PFSK-1 (cell line): ENCODE data around the gene STUM.

Experiments
- FOXP2 ChIP-seq: optimal IDR thresholded peaks from 2 replicates; pipeline ENCODE3; 2011; ENCODE audit warnings: borderline replicate concordance, control low read depth, inconsistent platforms; ENCODE audit not compliant: insufficient read depth; ENCODE audit errors: extremely low read length, extremely low read depth
- POLR2AphosphoS5 ChIP-seq: IDR thresholded peaks from 2 replicates; pipeline ENCODE4 v1.6.1; 2012; ENCODE audit warnings: low read depth, mild to moderate bottlenecking, control low read depth, low read length, moderate library complexity
- SIN3A ChIP-seq: IDR thresholded peaks from 2 replicates; pipeline ENCODE4 v1.6.1; 2012; ENCODE audit warnings: mild to moderate bottlenecking, low read length, moderate library complexity, borderline replicate concordance; ENCODE audit not compliant: insufficient read depth
- TAF1 ChIP-seq: IDR thresholded peaks from 2 replicates; pipeline ENCODE4 v1.6.1; 2012; ENCODE audit warnings: low read length, control low read depth, borderline replicate concordance; ENCODE audit not compliant: insufficient read depth
- TF ChIP-seq, protein P1 (sequence below), 2 experiments: IDR thresholded peaks; 2 replicates each; pipeline versions ENCODE4 v1.6.1 to v1.8.0; 2011 to 2012; ENCODE audit warnings: low read depth in 2 of 2, low read length in 2 of 2, control low read depth in 1 of 2, inconsistent platforms in 1 of 2, mild to moderate bottlenecking in 1 of 2, moderate library complexity in 1 of 2; ENCODE audit not compliant: insufficient read depth in 1 of 2

STUM gene

DNA sequence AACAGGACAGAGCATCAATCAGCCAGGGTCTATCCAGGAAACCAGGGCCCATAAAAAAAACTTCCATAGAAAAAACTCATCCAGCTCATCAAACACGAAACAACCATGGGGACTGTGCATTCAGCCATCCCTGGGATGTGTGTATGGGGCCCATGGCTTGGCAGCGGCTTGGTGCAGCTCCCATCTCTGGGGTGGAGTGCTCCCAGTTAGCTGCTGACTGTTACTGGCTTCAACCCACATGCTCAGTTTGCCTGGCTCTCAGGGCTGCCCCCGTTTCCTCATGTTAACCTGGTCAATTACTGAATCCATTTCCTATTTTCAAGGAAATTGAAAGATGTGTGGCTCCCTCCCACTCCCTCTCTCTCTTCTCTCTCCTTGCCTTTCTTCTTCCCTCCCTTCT lies 37.3 kb upstream of the STUM start:
- no peak for TF ChIP-seq TAF1
- TF ChIP-seq, protein P1, sequence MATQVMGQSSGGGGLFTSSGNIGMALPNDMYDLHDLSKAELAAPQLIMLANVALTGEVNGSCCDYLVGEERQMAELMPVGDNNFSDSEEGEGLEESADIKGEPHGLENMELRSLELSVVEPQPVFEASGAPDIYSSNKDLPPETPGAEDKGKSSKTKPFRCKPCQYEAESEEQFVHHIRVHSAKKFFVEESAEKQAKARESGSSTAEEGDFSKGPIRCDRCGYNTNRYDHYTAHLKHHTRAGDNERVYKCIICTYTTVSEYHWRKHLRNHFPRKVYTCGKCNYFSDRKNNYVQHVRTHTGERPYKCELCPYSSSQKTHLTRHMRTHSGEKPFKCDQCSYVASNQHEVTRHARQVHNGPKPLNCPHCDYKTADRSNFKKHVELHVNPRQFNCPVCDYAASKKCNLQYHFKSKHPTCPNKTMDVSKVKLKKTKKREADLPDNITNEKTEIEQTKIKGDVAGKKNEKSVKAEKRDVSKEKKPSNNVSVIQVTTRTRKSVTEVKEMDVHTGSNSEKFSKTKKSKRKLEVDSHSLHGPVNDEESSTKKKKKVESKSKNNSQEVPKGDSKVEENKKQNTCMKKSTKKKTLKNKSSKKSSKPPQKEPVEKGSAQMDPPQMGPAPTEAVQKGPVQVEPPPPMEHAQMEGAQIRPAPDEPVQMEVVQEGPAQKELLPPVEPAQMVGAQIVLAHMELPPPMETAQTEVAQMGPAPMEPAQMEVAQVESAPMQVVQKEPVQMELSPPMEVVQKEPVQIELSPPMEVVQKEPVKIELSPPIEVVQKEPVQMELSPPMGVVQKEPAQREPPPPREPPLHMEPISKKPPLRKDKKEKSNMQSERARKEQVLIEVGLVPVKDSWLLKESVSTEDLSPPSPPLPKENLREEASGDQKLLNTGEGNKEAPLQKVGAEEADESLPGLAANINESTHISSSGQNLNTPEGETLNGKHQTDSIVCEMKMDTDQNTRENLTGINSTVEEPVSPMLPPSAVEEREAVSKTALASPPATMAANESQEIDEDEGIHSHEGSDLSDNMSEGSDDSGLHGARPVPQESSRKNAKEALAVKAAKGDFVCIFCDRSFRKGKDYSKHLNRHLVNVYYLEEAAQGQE (IDR thresholded peaks at IDR 0.05; ENCODE audit: insufficient read depth in 1 of 2, low read depth in 2 of 2, low read length in 2 of 2), result no peak
- TF ChIP-seq POLR2AphosphoS5, result no peak
- TF ChIP-seq FOXP2, result no peak
- TF ChIP-seq SIN3A, result no peak

DNA sequence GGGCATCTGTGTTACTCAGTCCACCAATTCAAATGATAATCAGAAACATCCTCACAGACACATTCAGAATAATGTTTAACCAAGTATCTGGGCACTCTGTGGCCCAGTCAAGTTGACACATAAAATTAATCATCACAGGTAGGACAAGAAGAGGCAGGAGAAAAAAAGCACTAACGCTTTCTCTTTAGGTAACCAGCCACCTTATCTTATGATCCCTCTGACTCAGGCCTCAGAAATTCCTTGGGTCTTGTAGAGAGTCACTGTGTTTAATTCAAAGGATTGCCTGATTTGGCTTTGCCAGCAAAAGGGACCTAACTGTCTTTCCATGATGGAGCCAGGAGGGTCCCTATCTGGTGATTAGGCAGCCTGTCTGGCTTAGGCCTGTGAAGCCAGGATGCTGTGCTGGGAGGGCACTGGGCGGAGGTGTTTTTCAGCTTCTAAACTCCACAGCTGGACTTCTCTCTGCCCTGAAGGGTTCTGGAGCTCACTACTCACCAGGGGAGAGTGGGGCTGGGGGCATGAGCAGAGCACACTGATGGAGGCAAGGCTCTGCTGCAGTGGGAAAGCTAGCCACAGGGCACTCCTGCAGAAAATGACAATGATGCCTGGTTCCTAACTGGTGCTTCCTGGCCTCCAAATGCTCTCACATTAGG lies 36.4 kb upstream of the STUM start:
- TF ChIP-seq SIN3A, result no peak
- TF ChIP-seq, protein P1 (IDR thresholded peaks at IDR 0.05; ENCODE audit: insufficient read depth in 1 of 2, low read depth in 2 of 2, low read length in 2 of 2), result no peak

DNA sequence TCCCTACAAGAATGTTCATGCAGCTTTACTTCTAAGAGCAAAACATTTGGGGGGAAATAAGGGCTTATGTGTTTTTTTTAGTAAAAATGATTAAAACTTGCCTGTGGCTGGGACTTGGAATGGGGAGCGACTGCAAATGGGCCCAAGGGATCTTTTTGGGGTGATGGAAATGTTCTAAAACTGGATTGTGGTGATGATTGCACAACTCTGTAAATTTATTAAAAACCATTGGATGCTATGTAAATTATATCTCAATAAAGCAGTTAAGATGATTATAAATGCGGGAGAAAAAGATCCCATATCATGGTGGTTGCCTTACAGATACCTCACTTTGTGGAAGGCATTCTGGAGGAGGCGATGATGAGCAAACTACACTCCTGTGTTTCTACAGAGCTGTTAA lies 30.2 kb upstream of the STUM start:
- TF ChIP-seq POLR2AphosphoS5 (no peak), FOXP2 (no peak), SIN3A (no peak), TAF1 (no peak)
- TF ChIP-seq, protein P1 (IDR thresholded peaks at IDR 0.05; ENCODE audit: insufficient read depth in 1 of 2, low read depth in 2 of 2, low read length in 2 of 2), result no peak

- TF ChIP-seq FOXP2, result no peak
- TF ChIP-seq, protein P1 (IDR thresholded peaks at IDR 0.05; ENCODE audit: insufficient read depth in 1 of 2, low read depth in 2 of 2, low read length in 2 of 2), result no peak
- no peak for TF ChIP-seq TAF1
- TF ChIP-seq POLR2AphosphoS5, result no peak
- no peak for TF ChIP-seq SIN3A
These were observed 29.4 kb upstream of the STUM start for GRCh38 chr1:226519135-226519534.
